LHCN-M2 (cell line): ENCODE results near the gene GAREM1. TPM values are rescaled to one million over a fixed set of nuclear protein-coding genes. Genes with fewer than 3 reads are reported as not detected.

Source experiments
- DNase-seq: peaks from one replicate; pipeline ENCODE4 v3.0.0-alpha.2; 2012; ENCODE audit warnings: low read depth
- total RNA-seq: library from RNA; depleted of rRNA; stranded (reverse); fragments of >200 nt; gene quantifications from 2 replicates; pipeline ENCODE4 v1.2.3, GENCODE V29; 2014

The GAREM1 gene
- total RNA-seq, 1 experiment from 2014 or later, result 3.8 TPM

- DNase-seq, result no peak
These were observed 11.2 kb downstream of the GAREM1 start for GRCh38 chr18:32459361-32460101.

GRCh38 chr18:32455361-32455760 is 15.3 kb downstream of the GAREM1 start:
- no peak for DNase-seq

GRCh38 chr18:32454593-32454992 is 16.1 kb downstream of the GAREM1 start:
- peak; percentile 49 for DNase-seq

GRCh38 chr18:32450874-32451273 is 19.8 kb downstream of the GAREM1 start:
- no peak for DNase-seq

GRCh38 chr18:32450026-32450691 is 20.5 kb downstream of the GAREM1 start:
- no peak for DNase-seq

GRCh38 chr18:32446780-32447179 is 23.9 kb downstream of the GAREM1 start:
- DNase-seq, result no peak

GRCh38 chr18:32445846-32446245 is 24.8 kb downstream of the GAREM1 start:
- DNase-seq, result no peak

GRCh38 chr18:32443706-32444215 is 26.9 kb downstream of the GAREM1 start:
- no peak for DNase-seq

GRCh38 chr18:32443033-32443705 is 27.5 kb downstream of the GAREM1 start:
- DNase-seq, result peak; percentile 40

GRCh38 chr18:32442575-32442974 is 28.1 kb downstream of the GAREM1 start:
- DNase-seq, result no peak

- DNase-seq, result no peak
These were observed 29.1 kb downstream of the GAREM1 start for GRCh38 chr18:32441533-32441932.

- DNase-seq, result no peak
These were observed 30.2 kb downstream of the GAREM1 start for GRCh38 chr18:32440518-32440917.

- DNase-seq, result no peak
These were observed 30.9 kb downstream of the GAREM1 start for GRCh38 chr18:32439802-32440201.

GRCh38 chr18:32439241-32439640 is 31.4 kb downstream of the GAREM1 start:
- no peak for DNase-seq

- DNase-seq, result no peak
These were observed 32.5 kb downstream of the GAREM1 start for GRCh38 chr18:32438173-32438572.

GRCh38 chr18:32437100-32437834 is 33.4 kb downstream of the GAREM1 start:
- no peak for DNase-seq

GRCh38 chr18:32435631-32436500 is 34.8 kb downstream of the GAREM1 start:
- no peak for DNase-seq

GRCh38 chr18:32431753-32432152 is 38.9 kb downstream of the GAREM1 start:
- DNase-seq, result no peak

- no peak for DNase-seq
These were observed 41.3 kb downstream of the GAREM1 start for GRCh38 chr18:32429402-32429801.

- peak; percentile 59 for DNase-seq
These were observed 43.4 kb downstream of the GAREM1 start for GRCh38 chr18:32427084-32427900.
